Measurements from ENCODE around the gene RALBP1.

The RALBP1 gene

DNA sequence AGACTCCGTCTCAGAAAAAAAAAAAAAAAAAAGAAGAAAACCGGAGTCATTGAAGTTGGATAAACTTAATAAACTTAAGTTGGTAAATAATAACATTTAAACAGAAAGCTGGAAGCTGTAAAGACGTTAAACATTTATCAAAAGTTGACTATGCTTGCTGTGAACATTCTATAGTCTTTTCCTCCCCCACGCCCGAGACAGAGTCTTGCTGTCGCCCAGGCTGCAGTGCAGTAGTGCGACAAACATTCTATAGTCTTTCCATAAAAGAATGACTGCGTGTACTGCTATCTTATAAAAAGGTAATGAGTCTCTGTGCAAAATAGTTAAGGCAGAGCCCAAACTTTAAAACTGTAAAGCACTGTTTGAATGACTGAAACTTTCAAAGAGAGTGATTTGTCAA, 93.9 kb downstream of the RALBP1 start:
- in situ Hi-C loops (cut with MboI; ENCODE audit: low pct_unique_long_range_greater_than_20kb, low sequenced_read_pairs): no loop called here
- DNase-seq: no peak

DNA sequence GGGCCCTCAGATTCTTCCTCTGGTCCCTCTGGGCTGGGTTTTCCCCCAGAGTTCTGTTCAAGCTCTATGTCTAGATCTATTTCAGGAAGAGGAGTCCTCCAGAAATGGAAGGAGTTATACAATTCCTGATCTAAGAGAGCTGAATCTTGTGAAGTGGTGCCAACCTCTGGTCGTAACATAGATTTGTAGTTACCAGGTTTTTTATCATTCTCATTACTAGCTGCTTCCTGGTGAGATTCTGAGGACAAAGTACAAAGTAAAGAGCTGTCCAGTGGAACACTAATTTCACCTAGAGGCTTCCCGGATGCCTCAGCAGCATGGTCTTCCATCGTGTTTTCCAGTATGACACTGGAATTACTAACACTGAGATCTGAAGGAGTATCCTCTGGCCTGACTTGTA, 94.9 kb downstream of the RALBP1 start:
- in situ Hi-C loops (cut with MboI; ENCODE audit: low pct_unique_long_range_greater_than_20kb, low sequenced_read_pairs): no loop called here
- DNase-seq: no peak

DNA sequence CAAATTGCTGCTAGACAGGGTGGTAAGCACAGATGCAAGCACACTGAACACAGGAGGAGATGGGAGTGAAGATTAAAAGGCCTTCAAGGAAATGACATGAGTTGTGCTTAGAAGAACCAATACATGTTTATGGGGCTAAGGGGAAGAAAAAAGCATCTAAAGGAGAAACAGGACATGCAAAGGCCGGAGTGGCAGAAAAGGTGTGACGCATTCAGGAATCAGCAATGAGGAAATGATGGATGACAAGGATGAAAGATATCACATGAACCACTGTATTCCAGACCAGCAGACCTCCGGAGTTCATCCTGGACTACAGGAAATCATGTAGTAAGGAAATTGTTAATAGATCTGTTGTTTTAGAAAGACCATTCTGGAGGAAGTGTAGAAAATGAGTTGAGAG, 96.2 kb downstream of the RALBP1 start:
- no peak for DNase-seq
- in situ Hi-C loops (cut with MboI; ENCODE audit: low pct_unique_long_range_greater_than_20kb, low sequenced_read_pairs): no loop called here

DNA sequence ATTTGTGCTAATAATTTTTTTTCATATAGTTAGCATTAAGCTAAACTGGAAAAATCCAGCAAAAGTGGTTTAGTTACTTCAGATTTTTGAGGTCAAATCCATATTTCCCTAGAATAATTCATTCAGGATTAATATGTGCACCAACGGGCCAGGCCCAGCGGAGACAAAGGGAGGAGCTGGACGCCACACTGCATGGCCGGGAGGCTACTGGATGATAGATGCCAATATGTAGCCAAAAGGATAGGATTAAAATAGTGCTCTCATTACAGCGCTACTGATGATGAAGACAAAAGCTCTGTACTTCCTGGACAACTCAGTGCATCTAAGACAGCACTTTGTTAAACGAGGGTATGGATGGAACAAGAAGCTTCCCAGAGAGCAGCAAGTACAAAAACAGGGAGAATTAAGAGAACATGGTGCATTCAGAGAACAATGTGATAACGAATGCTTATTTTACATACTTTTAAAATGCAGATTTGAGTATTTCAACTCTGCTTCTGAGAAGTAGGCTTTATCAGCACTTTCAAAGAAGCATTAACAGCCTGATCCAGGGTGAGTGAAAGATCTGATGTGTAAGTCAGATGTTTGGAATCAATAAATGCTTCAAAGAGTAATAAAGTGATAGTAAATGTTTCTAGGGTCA, 99.3 kb downstream of the RALBP1 start:
- DNase-seq: no peak
- in situ Hi-C loops (cut with MboI; ENCODE audit: low pct_unique_long_range_greater_than_20kb, low sequenced_read_pairs): no loop called here

DNA sequence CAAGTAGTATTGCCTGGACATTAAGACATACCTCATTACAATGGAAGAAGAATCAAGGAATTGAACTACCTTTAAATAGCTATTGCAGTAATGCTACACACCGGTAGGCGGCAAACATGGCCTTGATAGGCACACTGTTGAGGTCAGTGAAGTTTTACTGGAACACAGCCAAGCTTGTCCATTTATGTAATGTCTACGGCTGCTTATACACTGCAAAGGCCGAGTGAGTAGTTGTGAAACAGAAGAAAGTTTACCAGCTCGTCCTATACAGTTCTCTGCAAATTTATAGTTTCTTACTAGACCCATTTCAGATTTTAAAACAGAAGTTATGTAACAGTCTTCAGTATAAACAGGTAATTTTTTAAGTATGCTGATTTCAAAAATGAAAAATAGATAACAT, 100.2 kb downstream of the RALBP1 start:
- no peak for DNase-seq
- in situ Hi-C loops (cut with MboI; ENCODE audit: low pct_unique_long_range_greater_than_20kb, low sequenced_read_pairs): no loop called here

DNA sequence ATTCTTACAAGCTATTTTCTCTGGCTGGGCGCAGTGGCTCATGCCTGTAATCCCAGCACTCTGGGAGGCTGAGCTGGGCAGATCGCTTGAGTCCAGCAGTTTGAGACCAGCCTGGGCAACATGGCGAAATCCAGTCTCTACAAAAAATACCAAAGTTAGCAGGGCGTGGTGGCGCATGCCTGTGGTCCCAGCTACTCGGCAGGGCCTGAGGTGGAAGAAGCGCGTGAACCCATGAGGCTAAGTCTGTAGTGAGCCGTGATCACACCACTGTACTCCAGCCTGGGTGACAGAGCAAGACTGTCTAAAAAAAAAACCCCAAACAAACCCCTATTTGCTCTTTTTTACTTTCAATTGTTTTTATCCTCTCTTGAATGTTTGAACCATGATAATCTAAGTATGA, 102.0 kb downstream of the RALBP1 start:
- no peak for DNase-seq
- in situ Hi-C loops (cut with MboI; ENCODE audit: low pct_unique_long_range_greater_than_20kb, low sequenced_read_pairs): no loop called here

DNA sequence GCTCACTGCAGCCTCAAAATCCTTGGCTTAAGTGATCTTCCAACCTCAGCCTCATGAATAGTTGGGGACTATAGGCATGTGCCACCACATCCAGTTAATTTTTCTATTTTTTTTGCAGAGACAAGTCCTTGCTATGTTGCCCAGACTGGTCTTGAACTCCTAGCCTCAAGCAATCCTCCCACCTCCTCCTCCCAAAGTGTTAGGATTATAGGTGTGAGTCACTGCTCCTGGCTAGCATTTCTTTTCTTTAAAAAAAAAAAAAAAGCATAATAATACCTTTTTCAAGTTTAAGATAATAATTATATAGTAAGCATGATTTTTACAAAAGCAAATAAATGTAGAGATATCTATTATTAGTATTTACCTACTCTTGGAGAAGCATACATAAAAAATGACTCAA, 103.0 kb downstream of the RALBP1 start:
- no peak for DNase-seq
- in situ Hi-C loops (cut with MboI; ENCODE audit: low pct_unique_long_range_greater_than_20kb, low sequenced_read_pairs): no loop called here

DNA sequence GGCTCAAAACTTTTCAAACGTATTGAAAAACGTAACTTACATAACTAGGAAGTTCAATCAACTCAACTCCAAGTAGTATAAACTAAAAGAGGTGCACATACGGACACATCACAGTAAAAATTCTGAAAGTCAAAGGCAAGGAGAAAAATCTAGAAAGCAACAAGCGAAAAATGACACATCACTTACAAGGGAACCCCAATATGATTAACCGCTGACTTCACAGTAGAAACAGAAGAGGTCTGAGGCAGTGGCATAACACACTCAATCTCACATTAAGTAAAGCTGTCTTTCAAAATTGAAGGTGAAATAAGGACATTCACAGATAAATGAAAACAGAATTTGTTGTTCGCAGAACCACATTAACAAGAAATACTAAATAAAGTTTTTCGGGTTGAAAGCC, 106.4 kb downstream of the RALBP1 start:
- no peak for DNase-seq
- in situ Hi-C loops (cut with MboI; ENCODE audit: low pct_unique_long_range_greater_than_20kb, low sequenced_read_pairs): no loop called here

DNA sequence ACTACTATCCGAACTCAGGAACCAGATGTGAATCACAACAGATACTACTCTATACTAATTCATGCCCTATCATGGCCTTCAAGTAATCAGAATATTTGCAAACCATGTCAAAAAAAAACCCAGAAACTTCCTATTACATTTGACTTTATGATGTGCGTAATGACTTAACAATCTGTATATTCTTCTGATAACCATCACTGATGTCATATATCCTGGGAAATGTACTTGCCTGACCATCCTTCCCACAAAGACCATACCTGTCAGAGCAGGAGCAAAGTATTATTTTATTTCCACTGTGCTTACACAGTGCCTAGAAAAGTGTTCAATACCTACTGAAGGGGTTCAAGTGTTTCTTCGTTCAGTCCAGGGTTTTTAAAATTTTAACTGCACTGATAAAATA, 111.5 kb downstream of the RALBP1 start:
- in situ Hi-C loops (cut with MboI; ENCODE audit: low pct_unique_long_range_greater_than_20kb, low sequenced_read_pairs): no loop called here
- DNase-seq: no peak

Measured in KBM-7 (cell line).